Raji (cell line): ENCODE data around the gene GLTP.

ENCODE experiments used
- POLR2A ChIP-seq: IDR thresholded peaks from 2 replicates; pipeline ENCODE4 v1.6.1; 2011; ENCODE audit warnings: low read depth, low read length, control low read depth; ENCODE audit not compliant: insufficient read depth

Gene GLTP

GRCh38 chr12:109868182-109869051, 11.9 kb downstream of the GLTP start:
- no peak for TF ChIP-seq POLR2A

DNA sequence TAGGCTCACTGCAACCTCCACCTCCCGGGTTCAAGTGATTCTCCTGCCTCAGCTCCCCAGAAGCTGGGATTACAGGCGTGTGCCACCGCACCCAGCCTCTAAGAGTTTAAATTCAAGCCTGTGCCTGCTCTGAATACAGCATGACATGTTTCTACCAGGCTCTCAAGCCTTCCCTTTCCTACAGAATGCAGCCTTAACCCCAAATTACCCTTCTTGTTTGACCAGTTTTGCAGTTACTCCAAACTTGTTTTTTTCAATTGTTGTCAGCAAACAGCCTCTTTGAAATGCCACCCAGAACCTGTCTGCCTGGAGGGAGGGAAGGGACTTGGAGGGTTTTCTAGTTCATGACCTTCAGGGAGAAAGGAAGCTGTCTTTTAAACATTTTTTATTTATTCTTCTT, 15.4 kb downstream of the GLTP start:
- no peak for TF ChIP-seq POLR2A

- TF ChIP-seq POLR2A, result no peak
Measured at GRCh38 chr12:109863847-109864712, 16.3 kb downstream of the GLTP start.

DNA sequence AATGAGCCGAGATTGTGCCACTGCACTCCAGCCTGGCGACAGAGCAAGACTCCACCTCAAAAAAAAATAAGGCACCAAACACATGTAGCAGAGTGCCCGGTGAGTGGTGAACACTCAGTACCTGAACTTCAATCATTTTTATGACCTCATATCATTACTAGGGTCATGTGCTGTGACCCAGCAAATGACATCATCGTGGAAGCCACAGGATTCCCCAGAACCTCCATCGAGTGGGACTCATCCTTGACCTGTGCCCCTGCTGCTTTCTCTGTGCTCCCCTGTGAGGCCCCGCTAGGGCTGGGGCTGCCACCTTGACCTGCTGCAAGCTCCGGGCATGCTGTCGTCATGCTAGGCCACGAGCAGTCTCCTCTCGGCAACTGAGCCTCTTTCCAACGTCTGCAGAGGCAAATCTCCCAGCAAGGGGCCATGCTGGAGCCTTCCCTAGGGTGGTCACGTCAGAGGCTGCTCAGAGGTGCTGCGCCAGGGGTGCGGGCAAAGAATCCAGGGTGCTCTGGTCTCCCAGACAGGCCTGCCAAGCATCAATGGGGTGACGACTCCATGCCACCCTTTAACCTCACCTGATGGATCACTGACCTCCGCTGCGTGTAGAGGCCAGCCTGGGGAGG, 18.5 kb downstream of the GLTP start:
- TF ChIP-seq POLR2A, result no peak

DNA sequence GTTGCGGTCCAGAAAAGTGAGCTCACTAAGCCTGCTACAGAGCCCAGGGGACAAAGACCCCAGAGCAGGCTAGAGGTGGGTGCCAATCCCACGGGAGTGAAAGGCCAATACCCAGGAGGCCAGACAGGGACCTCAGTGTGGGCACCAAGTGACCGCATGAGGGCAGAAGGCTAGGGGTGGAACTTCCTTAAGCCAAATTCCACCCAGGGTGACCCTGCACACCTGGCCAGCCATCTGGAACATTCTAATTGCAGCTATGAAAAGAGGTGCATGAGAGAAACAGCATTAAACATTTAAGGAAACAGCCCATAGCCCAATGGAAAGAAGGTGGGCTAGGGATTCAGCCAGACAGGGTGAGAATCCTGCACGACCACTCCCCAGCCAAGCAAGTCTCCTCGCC, 19.4 kb downstream of the GLTP start:
- TF ChIP-seq POLR2A, result no peak

DNA sequence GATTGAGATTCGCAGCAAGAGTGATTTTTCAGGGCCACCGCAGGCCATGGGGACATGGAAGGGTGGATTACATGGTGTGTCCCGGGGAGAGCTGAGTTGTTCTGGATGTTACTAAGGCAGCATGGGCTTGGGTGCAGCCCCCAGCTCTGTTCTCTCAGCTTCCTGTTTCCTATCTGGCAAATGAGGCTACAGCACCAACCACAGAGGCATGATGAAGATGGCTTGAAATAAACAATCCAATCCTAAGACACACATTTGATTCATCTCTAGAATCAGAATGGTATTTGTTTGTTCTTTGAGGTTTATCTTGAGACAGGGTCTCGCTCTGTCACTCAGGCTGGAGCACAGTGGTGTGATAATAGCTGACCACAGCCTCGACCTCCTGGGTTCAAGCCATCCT, 21.6 kb downstream of the GLTP start:
- no peak for TF ChIP-seq POLR2A

DNA sequence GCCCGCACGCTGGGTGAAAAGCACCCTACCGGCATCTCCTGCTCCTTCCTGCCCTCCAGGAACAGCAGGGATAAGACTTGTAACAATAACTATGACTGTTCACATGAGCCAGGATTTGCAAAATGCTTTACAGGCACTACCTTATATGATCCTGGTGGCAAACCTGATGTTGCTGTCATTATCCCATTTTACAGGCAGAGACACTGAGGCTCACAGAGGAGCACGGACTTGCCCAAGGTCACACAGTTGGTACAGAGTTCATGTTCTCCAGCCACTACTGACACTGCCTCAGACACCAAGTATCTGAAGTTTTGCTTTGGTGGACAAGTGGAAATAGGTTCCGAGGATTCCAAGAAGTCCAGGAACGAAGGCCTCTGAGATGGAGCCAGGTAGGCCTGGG, 22.6 kb downstream of the GLTP start:
- no peak for TF ChIP-seq POLR2A

DNA sequence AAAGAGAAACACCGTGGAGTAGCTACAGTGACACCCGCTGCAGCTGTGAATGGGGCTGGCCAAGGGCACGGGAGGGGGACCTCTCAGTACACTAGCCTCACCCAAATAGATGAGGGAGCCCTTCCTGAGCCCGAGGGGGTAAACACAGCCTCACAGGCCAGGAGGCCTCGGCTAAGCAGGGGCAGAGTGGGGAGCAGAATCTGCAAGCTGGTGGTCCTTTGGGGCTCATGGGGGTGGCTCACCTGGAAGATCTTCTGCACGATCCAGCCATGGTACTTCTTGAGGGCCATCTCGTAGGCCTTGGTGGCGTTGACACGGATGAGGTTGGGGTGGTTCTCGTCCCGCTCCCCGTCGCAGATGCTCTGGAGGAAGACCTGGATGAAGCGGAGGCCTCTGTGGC, 25.0 kb downstream of the GLTP start:
- TF ChIP-seq POLR2A, result no peak

DNA sequence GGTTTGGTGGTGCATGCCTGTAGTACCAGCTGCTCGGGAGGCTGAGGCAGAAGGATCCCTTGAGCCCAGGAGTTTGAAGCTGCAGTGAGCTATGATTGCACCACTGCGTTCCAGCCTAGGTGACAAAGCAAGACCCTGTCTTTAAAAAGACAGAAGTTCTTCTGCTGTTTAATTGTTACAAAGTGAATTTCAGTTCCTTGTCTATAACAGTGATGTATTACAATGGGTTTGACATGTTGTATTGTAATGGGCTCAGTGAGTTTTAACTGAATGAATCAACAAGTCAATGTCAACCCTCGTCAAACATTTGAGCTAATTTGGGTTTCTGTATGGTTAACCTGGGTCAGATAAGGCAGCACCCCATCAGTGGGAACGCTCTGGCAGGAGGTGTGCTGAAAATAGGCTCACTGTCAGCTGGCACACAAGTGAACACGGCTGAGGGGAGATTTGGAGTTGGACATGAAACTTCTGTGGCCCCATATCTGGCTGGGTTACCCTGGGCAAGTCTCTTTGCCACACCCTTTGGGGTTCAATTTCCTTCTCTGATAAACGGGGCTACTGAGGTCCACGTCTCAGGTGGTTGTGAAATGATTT, 33.1 kb downstream of the GLTP start:
- no peak for TF ChIP-seq POLR2A

DNA sequence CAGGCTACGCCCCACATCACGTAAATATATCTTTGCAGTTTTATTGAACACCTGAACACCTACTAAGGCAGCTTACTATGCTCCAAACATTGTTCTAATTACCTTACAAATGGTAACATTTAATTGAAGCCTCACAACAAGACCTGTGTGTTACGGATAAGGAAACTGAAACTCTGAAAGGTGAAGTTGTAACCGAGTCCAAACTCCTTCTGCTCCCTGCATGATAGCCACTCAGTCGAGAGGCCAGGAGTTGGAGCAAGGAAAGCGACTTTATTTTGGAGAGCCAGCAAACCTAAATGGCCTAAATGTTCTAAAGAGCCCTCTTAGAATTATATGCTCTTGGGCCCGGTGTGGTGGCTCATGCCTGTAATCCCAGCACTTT, 34.5 kb downstream of the GLTP start:
- no peak for TF ChIP-seq POLR2A

- TF ChIP-seq POLR2A, result no peak
Measured at GRCh38 chr12:109844983-109845823, 35.1 kb downstream of the GLTP start.

- TF ChIP-seq POLR2A, result no peak
Measured at GRCh38 chr12:109844091-109844490, 36.2 kb downstream of the GLTP start.

GRCh38 chr12:109842021-109842420, 38.3 kb downstream of the GLTP start:
- TF ChIP-seq POLR2A, result no peak

- TF ChIP-seq POLR2A, result no peak
Measured at GRCh38 chr12:109841356-109841755, 39.0 kb downstream of the GLTP start.
